Esophagus muscularis mucosa (tissue), 3 donors: ENCODE measurements around the gene MAPK8IP3.

Experiments
- CTCF ChIP-seq, 3 experiments: fragments of 200-600 bp in 2 of 3; fragments of 450-650 bp in 1 of 3; sonication (generic) in 2 of 3; IDR thresholded peaks; one replicate each; pipeline ENCODE4 v1.5.1; 2017 to 2019; ENCODE audit warnings: antibody characterized with exemption in 3 of 3, mild to moderate bottlenecking in 2 of 3, moderate library complexity in 1 of 3
- POLR2A ChIP-seq: fragments of 450-650 bp; IDR thresholded peaks from one replicate; pipeline ENCODE4 v1.6.1; 2017; ENCODE audit warnings: antibody characterized with exemption, moderate library complexity, mild to moderate bottlenecking, low read depth
- POLR2AphosphoS5 ChIP-seq, 2 donors: sonication (generic); formaldehyde crosslinking; IDR thresholded peaks; one replicate each; pipeline ENCODE4 v1.6.1; 2017; ENCODE audit warnings: antibody characterized with exemption in 2 of 2

- TF ChIP-seq CTCF (IDR thresholded peaks at IDR 0.05): no peak
- TF ChIP-seq POLR2A: no peak
- no peak for TF ChIP-seq POLR2AphosphoS5 (IDR thresholded peaks at IDR 0.05)
These were observed 31.7 kb upstream of the MAPK8IP3 start for GRCh38 chr16:1674306-1674705.
